GM23338 (cell line): ENCODE measurements around the gene APOD. TPM values are rescaled to one million over a fixed set of nuclear protein-coding genes. Genes with fewer than 3 reads are reported as not detected.

ENCODE experiments used
- ATAC-seq: fragments of 200-7000 bp; cut with Tn5 transposase; 3 replicates; pipeline ENCODE4 v1.9.1; 2020
- DNase-seq: peaks from one replicate; pipeline ENCODE4 v3.0.0-alpha.2; 2015; ENCODE audit warnings: low spot score
- H2AFZ ChIP-seq: fragments of 200-600 bp; sonication (generic); 2 replicates; pipeline ENCODE4 v1.8.0; 2016; ENCODE audit warnings: antibody characterized with exemption, mild to moderate bottlenecking, moderate library complexity
- H3F3A ChIP-seq: fragments of 200-600 bp; sonication (generic); replicated peaks from 2 replicates; pipeline ENCODE4 v1.8.0; 2017; ENCODE audit warnings: antibody characterized with exemption, mixed run types, low read depth
- H3K27ac ChIP-seq: fragments of 200-600 bp; sonication (generic); 2 replicates; pipeline ENCODE4 v1.6.1; 2016; ENCODE audit warnings: low read depth
- H3K27me3 ChIP-seq: fragments of 200-600 bp; sonication (generic); 2 replicates; pipeline ENCODE4 v1.8.0; 2016; ENCODE audit warnings: mild to moderate bottlenecking, mixed run types, moderate library complexity; ENCODE audit not compliant: insufficient read depth
- H3K36me3 ChIP-seq: fragments of 200-600 bp; sonication (generic); 2 replicates; pipeline ENCODE4 v1.8.0; 2016; ENCODE audit warnings: mild to moderate bottlenecking; ENCODE audit not compliant: insufficient read depth
- H3K4me1 ChIP-seq: fragments of 200-600 bp; sonication (generic); 2 replicates; pipeline ENCODE4 v1.8.0; 2016; ENCODE audit warnings: mild to moderate bottlenecking, moderate library complexity; ENCODE audit not compliant: insufficient read depth
- H3K4me2 ChIP-seq: fragments of 200-600 bp; sonication (generic); 2 replicates; pipeline ENCODE4 v1.7.1; 2017; ENCODE audit warnings: mixed run types
- H3K4me3 ChIP-seq: fragments of 200-600 bp; sonication (generic); 2 replicates; pipeline ENCODE4 v1.6.1; 2016; ENCODE audit warnings: mixed run types
- H3K79me2 ChIP-seq: fragments of 200-600 bp; sonication (generic); replicated peaks from 2 replicates; pipeline ENCODE4 v1.8.0; 2017; ENCODE audit warnings: mild to moderate bottlenecking; ENCODE audit not compliant: insufficient read depth
- H3K9me2 ChIP-seq: fragments of 200-600 bp; sonication (generic); 2 replicates; pipeline ENCODE4 v1.8.0; 2017; ENCODE audit not compliant: insufficient read depth
- H4K20me1 ChIP-seq: fragments of 200-600 bp; sonication (generic); replicated peaks from 2 replicates; pipeline ENCODE4 v1.8.0; 2017; ENCODE audit warnings: mild to moderate bottlenecking; ENCODE audit not compliant: insufficient read depth
- H3K27ac Mint-ChIP-seq: 2 replicates; pipeline ENCODE4 v1.8.0; 2020; ENCODE audit warnings: inconsistent platforms, mild to moderate bottlenecking, moderate library complexity, mixed read lengths
- H3K27me3 Mint-ChIP-seq: 3 replicates; pipeline ENCODE4 v1.8.0; 2022; ENCODE audit warnings: low read depth, mild to moderate bottlenecking, moderate library complexity, mixed read lengths, inconsistent platforms; ENCODE audit not compliant: insufficient read depth, poor library complexity
- H3K36me3 Mint-ChIP-seq: 3 replicates; pipeline ENCODE4 v1.8.0; 2021; ENCODE audit warnings: low read depth, mild to moderate bottlenecking, inconsistent platforms, moderate library complexity, mixed read lengths
- H3K4me1 Mint-ChIP-seq: 3 replicates; pipeline ENCODE4 v1.8.0; 2020; ENCODE audit warnings: mild to moderate bottlenecking, inconsistent platforms, mixed read lengths
- H3K4me3 Mint-ChIP-seq: 3 replicates; pipeline ENCODE4 v1.8.0; 2021; ENCODE audit warnings: moderate library complexity, mild to moderate bottlenecking, inconsistent platforms, mixed read lengths
- H3K9me3 Mint-ChIP-seq: 3 replicates; pipeline ENCODE4 v1.8.0; 2020; ENCODE audit warnings: moderate library complexity, mild to moderate bottlenecking, inconsistent platforms, mixed read lengths
- CREB1 ChIP-seq: fragments of 250-450 bp; sonication (Bioruptor Pico); IDR thresholded peaks from 2 replicates; pipeline ENCODE4 v1.5.0; 2020; ENCODE audit warnings: low read depth, mild to moderate bottlenecking, moderate library complexity
- CTCF ChIP-seq, 2 experiments: fragments of 200-600 bp in 1 of 2; sonication (generic) in 1 of 2; conservative IDR thresholded peaks; 2 replicates each; pipeline versions ENCODE4 v1.5.1 to v1.6.1; 2016 to 2017; ENCODE audit warnings: antibody characterized with exemption in 2 of 2, low read depth in 2 of 2, mild to moderate bottlenecking in 2 of 2, moderate library complexity in 1 of 2
- EZH2 ChIP-seq: fragments of 200-600 bp; sonication (generic); IDR thresholded peaks from one replicate; pipeline ENCODE4 v1.8.0; 2017; ENCODE audit warnings: antibody characterized with exemption, mild to moderate bottlenecking, low read depth; ENCODE audit not compliant: unreplicated experiment
- EZH2phosphoT487 ChIP-seq: fragments of 200-600 bp; sonication (generic); IDR thresholded peaks from one replicate; pipeline ENCODE4 v1.8.1; 2018; ENCODE audit warnings: antibody characterized with exemption; ENCODE audit not compliant: unreplicated experiment
- JUNB ChIP-seq: IDR thresholded peaks from one replicate; pipeline ENCODE4 v1.6.1; 2016; ENCODE audit warnings: antibody characterized with exemption; ENCODE audit not compliant: unreplicated experiment
- NANOG ChIP-seq: IDR thresholded peaks from 2 replicates; pipeline ENCODE4 v1.6.1; 2016; ENCODE audit warnings: antibody characterized with exemption, borderline replicate concordance
- POLR2AphosphoS5 ChIP-seq: IDR thresholded peaks from 2 replicates; pipeline ENCODE4 v1.6.1; 2016; ENCODE audit warnings: antibody characterized with exemption, low read depth
- REST ChIP-seq: IDR thresholded peaks from one replicate; pipeline ENCODE4 v1.6.1; 2018; ENCODE audit warnings: antibody characterized with exemption; ENCODE audit not compliant: unreplicated experiment
- STAT1 ChIP-seq: IDR thresholded peaks from one replicate; pipeline ENCODE4 v1.6.1; 2016; ENCODE audit warnings: antibody characterized with exemption; ENCODE audit not compliant: unreplicated experiment
- ZNF114 ChIP-seq: fragments of 250-450 bp; sonication (Bioruptor Pico); IDR thresholded peaks from 2 replicates; pipeline ENCODE4 v1.5.0; 2020; ENCODE audit warnings: mild to moderate bottlenecking, moderate library complexity
- ZNF331 ChIP-seq: fragments of 250-450 bp; sonication (Bioruptor Pico); IDR thresholded peaks from 2 replicates; pipeline ENCODE4 v1.5.0; 2020; ENCODE audit warnings: low read depth, mild to moderate bottlenecking, moderate library complexity
- polyA plus RNA-seq: library from polyadenylated mRNA; unstranded; fragments of >200 nt; fragmentation: Nextera tagmentation; extraction: Ambion mirVana; gene quantifications from 2 replicates; pipeline ENCODE4 v1.2.1, GENCODE V29; 2016
- total RNA-seq: library from RNA; depleted of rRNA; stranded (reverse); fragments of >200 nt; shearing (Covaris generic); gene quantifications from 2 replicates; pipeline ENCODE4 v1.2.3, GENCODE V29; 2014
- TF ChIP-seq, protein P1 (sequence below): IDR thresholded peaks from 2 replicates; pipeline ENCODE4 v1.6.1; 2016; ENCODE audit warnings: antibody characterized with exemption

APOD gene
- total and polyA plus RNA-seq, 2 experiments from 2014 or later, result not detected

- Mint-ChIP-seq H3K27ac (no peak overlapping the region), H3K9me3 (peaks cover 3% of the 10 kb centered on the region; the same call in 1 of the 3 replicates), H3K4me1 (peaks cover 13% of the 10 kb centered on the region), H3K27me3 (no peaks in the 10 kb centered on the region), H3K4me3 (no peak overlapping the region), H3K36me3 (no peaks in the 10 kb centered on the region)
- no peaks in the 10 kb centered on the region for H3K36me3 ChIP-seq
- no peaks in the 10 kb centered on the region for H3K9me2 ChIP-seq
- H4K20me1 ChIP-seq, result no peaks in the 10 kb centered on the region
- no peak overlapping the region for H3K4me3 ChIP-seq
- no peaks in the 10 kb centered on the region for H3F3A ChIP-seq
- peak overlapping the region; percentile 38; the same call in 1 of the 2 replicates for H3K4me2 ChIP-seq
- DNase-seq (no peak), ATAC-seq (peak; percentile 52; the same call in 2 of the 3 replicates)
- H3K27ac ChIP-seq, result no peak overlapping the region
- no peaks in the 10 kb centered on the region for H3K27me3 ChIP-seq
- 0 out of 2 replicates have a peak, but pooled peaks have one; percentile 11 for TF ChIP-seq ZNF331
- no peak for TF ChIP-seq CREB1 (CRISPR knock-in tag)
- H3K4me1 ChIP-seq, result peaks cover 11% of the 10 kb centered on the region; the same call in 1 of the 2 replicates
- H3K79me2 ChIP-seq, result no peaks in the 10 kb centered on the region
- H2AFZ ChIP-seq, result peak overlapping the region; percentile 90; the same call in 1 of the 2 replicates
These were observed 9.9 kb downstream of the APOD start for GRCh38 chr3:195573611-195574496.

- Histone ChIP-seq H3K27ac (no peak overlapping the region), H3K4me3 (no peak overlapping the region), H2AFZ (no peak overlapping the region), H4K20me1 (no peaks in the 10 kb centered on the region), H3K27me3 (no peaks in the 10 kb centered on the region), H3K36me3 (no peaks in the 10 kb centered on the region), H3F3A (no peaks in the 10 kb centered on the region), H3K79me2 (no peaks in the 10 kb centered on the region), H3K4me2 (no peak overlapping the region), H3K9me2 (no peaks in the 10 kb centered on the region), H3K4me1 (peaks cover 11% of the 10 kb centered on the region; the same call in 1 of the 2 replicates)
- ATAC-seq, result no peak
- Mint-ChIP-seq H3K4me1 (peaks cover 13% of the 10 kb centered on the region), H3K27me3 (peaks cover 2% of the 10 kb centered on the region), H3K9me3 (peaks cover 3% of the 10 kb centered on the region; the same call in 1 of the 3 replicates), H3K36me3 (no peaks in the 10 kb centered on the region), H3K27ac (no peak overlapping the region), H3K4me3 (no peak overlapping the region)
- no peak for DNase-seq
- no peak for TF ChIP-seq REST
- no peak for TF ChIP-seq CTCF (conservative IDR thresholded peaks at IDR 0.05; ENCODE audit: low read depth in 2 of 2)
- TF ChIP-seq EZH2phosphoT487, result no peak
- no peak for TF ChIP-seq ZNF331
- TF ChIP-seq NANOG, result no peak
- no peak for TF ChIP-seq ZNF114 (CRISPR knock-in tag)
- no peak for TF ChIP-seq EZH2
- no peak for TF ChIP-seq CREB1 (CRISPR knock-in tag)
- TF ChIP-seq, protein P1, sequence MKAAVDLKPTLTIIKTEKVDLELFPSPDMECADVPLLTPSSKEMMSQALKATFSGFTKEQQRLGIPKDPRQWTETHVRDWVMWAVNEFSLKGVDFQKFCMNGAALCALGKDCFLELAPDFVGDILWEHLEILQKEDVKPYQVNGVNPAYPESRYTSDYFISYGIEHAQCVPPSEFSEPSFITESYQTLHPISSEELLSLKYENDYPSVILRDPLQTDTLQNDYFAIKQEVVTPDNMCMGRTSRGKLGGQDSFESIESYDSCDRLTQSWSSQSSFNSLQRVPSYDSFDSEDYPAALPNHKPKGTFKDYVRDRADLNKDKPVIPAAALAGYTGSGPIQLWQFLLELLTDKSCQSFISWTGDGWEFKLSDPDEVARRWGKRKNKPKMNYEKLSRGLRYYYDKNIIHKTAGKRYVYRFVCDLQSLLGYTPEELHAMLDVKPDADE, result no peak
- no peak for TF ChIP-seq STAT1
- no peak for TF ChIP-seq POLR2AphosphoS5
- no peak for TF ChIP-seq JUNB
These were observed 12.4 kb downstream of the APOD start for GRCh38 chr3:195571361-195571760.
